T-helper 1 cell treated with Interleukin-12 subunit alpha and Interleukin-12 subunit beta and Interleukin-4 antibody, amounts not matched to agents 30 μg/mL and 1 μg/mL, for 36 hours (primary cell): ENCODE results near the gene SLFN13.
A peak's percentile ranks its signal among the peaks of the same experiment; 100 is the strongest.

Source experiments
- H3K27ac Mint-ChIP-seq: one replicate; pipeline ENCODE4 v1.8.0; 2021; ENCODE audit warnings: mild to moderate bottlenecking, mixed read lengths
- H3K27me3 Mint-ChIP-seq: one replicate; pipeline ENCODE4 v1.8.0; 2021; ENCODE audit warnings: low read depth, mixed read lengths
- H3K36me3 Mint-ChIP-seq: one replicate; pipeline ENCODE4 v1.8.0; 2021; ENCODE audit warnings: low read depth, mixed read lengths
- H3K4me1 Mint-ChIP-seq: one replicate; pipeline ENCODE4 v1.8.0; 2021; ENCODE audit warnings: low read depth, mixed read lengths
- H3K4me3 Mint-ChIP-seq: one replicate; pipeline ENCODE4 v1.8.0; 2021; ENCODE audit warnings: mild to moderate bottlenecking, moderate library complexity, mixed read lengths
- H3K9me3 Mint-ChIP-seq: one replicate; pipeline ENCODE4 v1.8.0; 2021; ENCODE audit warnings: mixed read lengths

SLFN13 gene, protein sequence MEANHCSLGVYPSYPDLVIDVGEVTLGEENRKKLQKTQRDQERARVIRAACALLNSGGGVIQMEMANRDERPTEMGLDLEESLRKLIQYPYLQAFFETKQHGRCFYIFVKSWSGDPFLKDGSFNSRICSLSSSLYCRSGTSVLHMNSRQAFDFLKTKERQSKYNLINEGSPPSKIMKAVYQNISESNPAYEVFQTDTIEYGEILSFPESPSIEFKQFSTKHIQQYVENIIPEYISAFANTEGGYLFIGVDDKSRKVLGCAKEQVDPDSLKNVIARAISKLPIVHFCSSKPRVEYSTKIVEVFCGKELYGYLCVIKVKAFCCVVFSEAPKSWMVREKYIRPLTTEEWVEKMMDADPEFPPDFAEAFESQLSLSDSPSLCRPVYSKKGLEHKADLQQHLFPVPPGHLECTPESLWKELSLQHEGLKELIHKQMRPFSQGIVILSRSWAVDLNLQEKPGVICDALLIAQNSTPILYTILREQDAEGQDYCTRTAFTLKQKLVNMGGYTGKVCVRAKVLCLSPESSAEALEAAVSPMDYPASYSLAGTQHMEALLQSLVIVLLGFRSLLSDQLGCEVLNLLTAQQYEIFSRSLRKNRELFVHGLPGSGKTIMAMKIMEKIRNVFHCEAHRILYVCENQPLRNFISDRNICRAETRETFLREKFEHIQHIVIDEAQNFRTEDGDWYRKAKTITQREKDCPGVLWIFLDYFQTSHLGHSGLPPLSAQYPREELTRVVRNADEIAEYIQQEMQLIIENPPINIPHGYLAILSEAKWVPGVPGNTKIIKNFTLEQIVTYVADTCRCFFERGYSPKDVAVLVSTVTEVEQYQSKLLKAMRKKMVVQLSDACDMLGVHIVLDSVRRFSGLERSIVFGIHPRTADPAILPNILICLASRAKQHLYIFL

DNA sequence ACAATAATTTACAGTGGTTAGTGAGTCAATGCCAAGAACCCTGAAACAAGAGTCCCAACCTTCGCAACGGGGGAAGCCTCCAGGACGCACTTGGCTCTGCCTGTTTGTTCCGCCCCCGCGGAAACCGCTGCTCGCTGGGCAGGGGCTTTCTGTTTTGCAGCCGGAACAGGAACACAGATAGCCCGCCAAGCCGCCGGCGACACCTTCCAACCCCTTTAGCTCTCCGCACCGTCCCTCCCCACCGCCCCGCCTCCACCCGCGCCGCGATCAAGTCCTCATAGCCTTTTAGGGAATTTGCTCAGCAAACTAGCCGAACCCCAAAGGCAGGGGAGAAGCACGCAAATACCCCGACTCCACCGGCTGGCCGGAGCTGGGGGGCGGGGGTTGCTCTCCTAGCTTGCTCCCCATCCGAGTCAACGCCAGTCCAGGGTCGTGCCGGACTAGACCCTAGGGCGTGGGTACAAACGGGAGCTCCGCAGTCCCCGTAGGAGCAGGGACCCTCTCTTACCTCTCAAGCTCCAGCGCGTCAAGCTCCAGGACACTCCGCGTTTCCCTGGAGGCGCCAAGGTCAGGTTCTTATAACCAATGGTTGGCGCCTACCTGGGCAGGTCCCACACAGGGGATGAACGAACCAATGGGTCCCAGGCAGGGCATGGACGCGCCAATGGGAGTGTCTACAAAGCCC lies at the start of gene SLFN13:
Gene SLFN13 (minus strand): TSS at position 553 of the 685 bp plus-strand sequence. CDS start 3,086 bp downstream, outside the sequence.
- H3K27me3 Mint-ChIP-seq = no peaks in the 10 kb centered on the region
- H3K9me3 Mint-ChIP-seq = no peaks in the 10 kb centered on the region
- H3K36me3 Mint-ChIP-seq = peaks cover 37% of the 10 kb centered on the region
- H3K4me1 Mint-ChIP-seq = peaks cover 21% of the 10 kb centered on the region
- H3K4me3 Mint-ChIP-seq = peak within 1 kb of the TSS; percentile 71
- H3K27ac Mint-ChIP-seq = peak within 1 kb of the TSS; percentile 74

DNA sequence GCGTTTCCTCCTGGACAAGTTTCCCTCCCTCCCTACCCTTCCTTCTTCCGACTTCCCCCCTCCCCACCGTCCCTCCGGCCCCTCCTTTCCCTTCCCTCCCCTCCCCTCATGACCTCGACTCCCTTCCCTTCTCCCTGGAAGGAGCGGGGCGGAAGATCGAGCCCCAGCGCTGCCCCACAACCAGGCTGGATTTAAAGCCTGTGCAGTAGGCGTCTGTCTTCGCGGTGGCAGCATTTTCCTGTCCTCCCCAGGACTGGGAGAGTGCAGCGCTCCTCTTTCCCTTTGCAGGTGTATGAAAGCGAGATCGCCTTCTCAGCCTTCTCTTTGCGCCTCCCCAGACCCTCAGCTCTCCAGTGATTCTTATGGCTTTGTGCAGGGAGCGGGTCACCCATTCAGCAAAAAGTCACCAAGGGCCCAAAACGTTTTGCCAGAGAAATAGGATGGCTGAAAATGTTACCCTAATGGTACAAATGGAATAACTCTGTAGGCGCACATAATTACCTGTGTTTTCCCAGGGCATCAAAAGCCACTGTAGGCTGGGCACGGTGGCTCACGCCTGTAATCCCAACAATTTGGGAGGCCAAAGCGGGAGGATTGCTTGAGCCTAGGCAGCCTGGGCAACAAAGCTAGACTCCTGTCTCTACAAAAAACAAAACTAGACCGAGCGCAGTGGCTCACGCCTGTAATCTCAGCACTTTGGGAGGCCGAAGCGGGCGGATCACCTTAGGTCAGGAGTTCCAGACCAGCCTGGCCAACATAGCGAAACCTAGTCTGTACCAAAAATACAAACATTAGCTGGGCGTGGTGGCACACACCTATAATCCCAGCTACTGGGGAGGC lies 48.1 kb upstream of the SLFN13 start:
- no peak overlapping the region for H3K4me3 Mint-ChIP-seq
- peaks cover 52% of the 10 kb centered on the region for H3K4me1 Mint-ChIP-seq
- H3K27ac Mint-ChIP-seq = peak overlapping the region; percentile 43
- no peaks in the 10 kb centered on the region for H3K27me3 Mint-ChIP-seq
- no peaks in the 10 kb centered on the region for H3K9me3 Mint-ChIP-seq
- peaks cover 51% of the 10 kb centered on the region for H3K36me3 Mint-ChIP-seq

DNA sequence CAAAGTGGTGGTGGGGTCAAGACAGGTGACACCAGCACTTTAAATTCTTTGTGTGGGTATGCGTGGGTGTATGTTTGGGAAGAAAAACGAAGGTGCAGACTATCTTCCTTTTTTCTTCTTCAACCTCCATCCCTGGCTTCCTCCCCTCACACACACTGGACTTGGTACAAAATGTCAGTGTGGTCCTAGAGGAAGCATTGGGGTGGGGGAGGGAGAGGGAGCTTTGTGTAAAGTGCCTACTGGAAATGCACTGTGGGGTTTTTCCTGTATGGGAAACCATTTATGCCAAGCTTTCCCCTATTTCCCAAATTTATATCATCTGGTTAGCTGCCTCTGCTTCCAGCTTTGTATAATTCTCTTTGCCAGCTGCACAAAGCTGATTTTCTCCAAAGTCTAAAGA lies 44.5 kb upstream of the SLFN13 start:
- Mint-ChIP-seq H3K9me3 (no peaks in the 10 kb centered on the region), H3K27ac (no peak overlapping the region), H3K36me3 (peaks cover 56% of the 10 kb centered on the region), H3K4me3 (no peak overlapping the region), H3K4me1 (peaks cover 57% of the 10 kb centered on the region), H3K27me3 (no peaks in the 10 kb centered on the region)

DNA sequence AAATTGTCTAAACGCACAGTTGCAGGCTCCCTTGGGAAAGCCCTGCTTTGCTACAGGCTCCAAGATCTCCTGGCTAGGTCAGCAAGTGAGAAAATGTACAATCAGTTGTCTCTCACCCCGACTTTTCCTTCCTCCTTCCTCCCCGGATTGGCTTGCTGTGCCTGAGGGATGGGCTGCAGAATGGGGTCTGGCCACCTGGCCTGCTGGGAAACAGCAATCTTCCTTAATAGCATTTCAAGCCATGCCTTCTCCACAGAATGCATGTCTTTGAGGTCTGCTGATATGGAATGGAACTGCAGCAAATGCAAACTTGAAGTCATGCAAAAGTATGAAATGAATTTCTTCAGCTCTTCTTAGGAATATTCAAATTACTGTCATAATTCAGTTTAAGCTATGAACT lies 42.9 kb upstream of the SLFN13 start:
- peaks cover 64% of the 10 kb centered on the region for H3K4me1 Mint-ChIP-seq

DNA sequence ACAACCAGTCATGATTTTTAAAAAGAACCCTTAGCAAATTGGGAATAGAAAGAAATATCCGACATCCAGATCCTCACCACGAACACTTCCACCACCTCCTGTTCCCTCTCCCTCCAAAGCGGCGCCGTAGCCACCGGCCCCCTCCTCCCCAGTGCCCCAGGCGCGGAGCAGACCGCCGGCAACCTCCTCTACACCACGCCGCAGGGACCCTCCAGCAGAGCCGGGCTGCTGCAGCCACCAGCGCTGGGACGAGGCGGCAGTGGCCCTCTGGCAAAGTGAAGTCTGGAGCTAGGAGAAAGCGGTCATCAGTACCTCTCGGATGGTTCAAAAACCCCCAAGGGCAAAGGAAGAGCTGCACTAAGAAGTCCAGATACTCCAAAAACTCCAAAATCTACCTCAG lies 41.4 kb upstream of the SLFN13 start:
- Mint-ChIP-seq H3K27me3 (no peaks in the 10 kb centered on the region), H3K4me1 (peaks cover 63% of the 10 kb centered on the region), H3K9me3 (no peaks in the 10 kb centered on the region), H3K4me3 (no peak overlapping the region), H3K36me3 (peaks cover 66% of the 10 kb centered on the region), H3K27ac (no peak overlapping the region)

More for the DNA sequence above, 42.9 kb upstream of the SLFN13 start:
- H3K36me3 Mint-ChIP-seq = peaks cover 53% of the 10 kb centered on the region
- H3K9me3 Mint-ChIP-seq = no peaks in the 10 kb centered on the region
- H3K27me3 Mint-ChIP-seq = no peaks in the 10 kb centered on the region
- no peak overlapping the region for H3K4me3 Mint-ChIP-seq
- no peak overlapping the region for H3K27ac Mint-ChIP-seq

DNA sequence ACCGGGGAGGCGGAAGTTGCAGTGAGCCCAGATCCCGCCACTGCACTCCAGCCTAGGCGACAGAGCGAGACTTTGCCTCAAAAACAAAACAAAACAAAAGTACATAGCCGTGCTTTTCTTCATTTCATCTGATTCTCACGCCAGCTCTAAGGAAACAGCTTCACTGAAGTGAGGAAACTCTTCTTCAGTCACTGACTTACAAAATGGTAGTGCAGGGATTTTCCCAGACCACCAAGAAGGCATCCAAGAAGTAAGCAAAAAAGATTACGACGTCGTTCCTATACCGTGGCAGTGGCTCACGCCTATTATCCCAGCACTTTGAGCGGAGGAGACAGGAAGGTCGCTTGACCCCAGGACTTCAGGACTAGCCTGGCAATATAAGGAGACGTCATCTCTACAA lies 40.4 kb upstream of the SLFN13 start:
- Mint-ChIP-seq H3K36me3 (peaks cover 73% of the 10 kb centered on the region), H3K27me3 (no peaks in the 10 kb centered on the region), H3K4me1 (peaks cover 62% of the 10 kb centered on the region), H3K27ac (peak overlapping the region; percentile 18), H3K4me3 (peak overlapping the region; percentile 25), H3K9me3 (no peaks in the 10 kb centered on the region)

DNA sequence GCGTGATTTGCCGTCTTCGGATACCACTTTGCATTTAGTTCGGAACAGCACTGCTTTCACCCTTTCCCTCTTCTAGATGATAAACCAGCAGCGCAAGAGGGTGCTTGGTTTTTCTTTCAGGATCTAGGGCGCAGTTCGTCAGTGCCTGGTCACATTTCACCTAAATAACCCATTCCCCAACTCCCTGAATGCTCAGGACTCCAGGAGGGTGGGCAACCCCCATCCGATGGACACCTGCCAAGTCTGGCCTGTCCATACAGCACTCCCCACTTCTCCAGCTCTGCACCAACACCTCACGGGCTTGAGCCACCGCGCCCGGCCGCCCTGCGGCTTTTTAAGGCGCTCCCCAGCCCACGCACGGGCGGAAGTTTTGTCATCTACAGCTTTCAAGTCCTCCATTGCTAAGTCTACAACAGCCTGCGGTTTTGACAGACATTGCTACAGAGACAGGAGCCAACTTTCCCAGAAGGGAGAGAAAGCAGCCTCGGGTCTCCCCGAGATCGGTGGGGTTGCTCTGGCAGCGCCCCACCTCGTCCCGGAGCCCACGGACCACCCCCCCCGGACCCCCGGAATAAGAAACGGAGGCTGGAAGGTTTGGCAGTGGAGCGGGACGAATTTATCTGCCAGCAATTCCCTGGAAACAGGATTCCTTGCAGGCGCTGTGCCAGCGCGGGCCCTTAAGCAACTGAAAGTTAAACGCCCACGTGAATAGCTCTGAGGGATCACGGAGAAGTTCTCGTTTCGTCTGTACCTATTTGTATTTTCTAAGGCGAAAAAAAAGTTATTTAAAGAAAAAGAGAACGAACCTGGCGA lies 38.6 kb upstream of the SLFN13 start:
- Mint-ChIP-seq H3K4me3 (peak overlapping the region; percentile 83), H3K36me3 (peaks cover 75% of the 10 kb centered on the region), H3K27ac (peak overlapping the region; percentile 86), H3K27me3 (no peaks in the 10 kb centered on the region), H3K4me1 (peaks cover 51% of the 10 kb centered on the region), H3K9me3 (no peaks in the 10 kb centered on the region)

DNA sequence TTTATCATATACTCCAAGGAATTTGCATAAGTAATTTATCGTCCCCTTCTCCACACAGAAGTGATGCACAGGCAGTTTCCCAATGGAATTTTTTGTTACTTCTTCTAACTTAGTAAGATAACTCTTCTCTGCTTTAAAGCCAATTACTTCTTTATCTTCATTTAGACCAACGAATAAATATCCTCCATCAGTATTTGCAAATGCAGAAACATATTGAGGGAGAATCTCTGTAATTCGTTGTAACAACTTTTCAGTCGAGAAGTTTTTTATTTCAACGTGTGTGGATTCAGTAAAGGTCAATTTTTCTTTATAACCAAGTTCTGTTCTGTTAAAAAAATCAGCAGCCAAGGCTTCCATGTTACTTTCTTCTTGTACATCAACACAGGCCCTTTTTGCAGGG lies 30.7 kb upstream of the SLFN13 start:
- Mint-ChIP-seq H3K27me3 (no peaks in the 10 kb centered on the region), H3K27ac (no peak overlapping the region), H3K4me3 (no peak overlapping the region), H3K36me3 (peaks cover 76% of the 10 kb centered on the region), H3K9me3 (peaks cover 3% of the 10 kb centered on the region), H3K4me1 (peaks cover 22% of the 10 kb centered on the region)

DNA sequence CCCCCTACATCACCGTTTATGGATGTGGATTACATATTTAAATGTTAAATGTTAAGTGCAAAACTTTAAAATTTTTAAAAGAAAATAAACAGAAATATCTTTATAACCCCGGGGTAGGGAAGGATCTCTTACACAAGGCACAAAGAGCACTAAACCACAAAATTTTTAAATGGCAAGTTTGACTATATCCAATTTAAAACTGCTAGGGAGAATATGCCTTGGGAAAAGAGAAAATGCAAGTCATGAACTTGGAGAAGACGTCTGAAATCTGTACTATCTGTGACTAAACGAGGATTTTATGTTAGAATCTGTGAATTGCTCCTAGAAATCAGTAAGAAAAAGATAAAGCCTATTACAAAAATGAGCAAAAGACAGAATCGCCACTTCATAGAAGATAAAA lies 28.7 kb upstream of the SLFN13 start:
- H3K4me3 Mint-ChIP-seq = no peak overlapping the region
- no peaks in the 10 kb centered on the region for H3K27me3 Mint-ChIP-seq
- no peak overlapping the region for H3K27ac Mint-ChIP-seq
- H3K4me1 Mint-ChIP-seq = peaks cover 24% of the 10 kb centered on the region
- peaks cover 13% of the 10 kb centered on the region for H3K9me3 Mint-ChIP-seq
- peaks cover 80% of the 10 kb centered on the region for H3K36me3 Mint-ChIP-seq

DNA sequence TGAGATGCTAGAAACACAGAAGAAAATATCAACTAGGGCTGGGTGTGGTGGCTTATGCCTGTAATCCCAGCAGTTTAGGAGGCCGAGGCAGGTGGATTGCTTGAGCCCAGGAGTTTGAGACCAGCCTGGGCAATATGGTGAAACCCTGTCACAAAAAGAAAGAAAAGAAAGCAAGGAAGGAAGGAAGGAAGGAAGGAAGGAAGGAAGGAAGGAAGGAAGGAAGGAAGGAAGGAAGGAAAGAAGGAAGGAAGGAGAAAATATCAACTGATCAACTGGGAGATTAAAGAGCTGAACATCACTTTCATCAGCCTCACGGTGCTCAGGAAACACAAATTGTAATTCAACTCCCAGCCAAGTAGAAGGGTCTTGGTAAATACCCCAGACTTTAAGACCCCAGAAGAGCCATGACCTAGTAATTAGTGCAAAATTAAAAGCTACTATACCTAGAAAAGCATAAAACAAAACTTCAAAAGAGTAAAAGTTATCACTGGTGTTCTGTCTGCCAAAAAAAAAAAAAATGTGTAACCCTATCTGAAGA lies 27.8 kb upstream of the SLFN13 start:
- Mint-ChIP-seq H3K4me1 (peaks cover 27% of the 10 kb centered on the region), H3K27ac (peak overlapping the region; percentile 34)

DNA sequence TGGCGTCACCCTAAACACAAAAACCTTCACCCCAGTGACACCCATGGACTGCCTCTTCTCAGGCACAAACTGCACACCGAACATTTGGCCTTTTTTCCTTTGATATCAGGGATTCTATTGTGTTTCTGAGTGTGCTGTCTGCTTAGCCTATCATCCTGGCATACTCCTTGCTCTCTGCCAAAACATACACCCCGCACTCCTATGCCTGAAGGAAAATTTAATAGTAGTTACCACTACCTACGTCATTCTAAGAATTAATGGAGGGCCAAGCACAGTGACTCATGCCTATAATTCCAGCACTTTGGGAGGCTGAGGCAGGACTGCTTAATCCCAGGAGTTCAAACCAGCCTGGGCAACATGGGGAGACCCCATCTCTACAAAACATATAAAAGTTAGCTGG lies 19.9 kb upstream of the SLFN13 start:
- Mint-ChIP-seq H3K36me3 (peaks cover 67% of the 10 kb centered on the region), H3K27ac (peak overlapping the region; percentile 74), H3K9me3 (peaks cover 16% of the 10 kb centered on the region), H3K4me1 (peaks cover 49% of the 10 kb centered on the region), H3K4me3 (peak overlapping the region; percentile 40), H3K27me3 (no peaks in the 10 kb centered on the region)

More for the DNA sequence above, 27.8 kb upstream of the SLFN13 start:
- H3K9me3 Mint-ChIP-seq = peaks cover 19% of the 10 kb centered on the region
- no peaks in the 10 kb centered on the region for H3K27me3 Mint-ChIP-seq
- no peak overlapping the region for H3K4me3 Mint-ChIP-seq
- H3K36me3 Mint-ChIP-seq = peaks cover 84% of the 10 kb centered on the region

DNA sequence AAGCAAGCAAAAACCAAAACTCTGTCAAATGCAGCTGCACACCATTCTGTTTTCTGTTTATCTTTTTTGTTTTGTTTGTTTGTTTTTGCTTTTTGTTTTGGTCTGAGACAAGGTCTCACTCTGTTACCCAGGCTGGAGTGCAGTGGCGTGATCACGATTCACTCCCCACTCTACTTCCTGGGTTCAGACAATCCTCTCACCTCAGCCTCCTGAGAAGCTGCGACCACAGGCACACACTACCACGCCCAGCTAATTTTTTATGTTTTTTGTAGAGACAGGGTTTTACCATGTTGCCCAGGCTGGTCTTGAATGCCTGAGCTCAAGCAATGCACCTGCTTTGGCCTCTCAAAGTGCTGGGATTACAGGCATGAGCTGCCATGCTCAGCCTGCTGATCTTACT lies 19.3 kb upstream of the SLFN13 start:
- Mint-ChIP-seq H3K27me3 (no peaks in the 10 kb centered on the region), H3K27ac (peak overlapping the region; percentile 74), H3K4me3 (peak overlapping the region; percentile 40), H3K4me1 (peaks cover 50% of the 10 kb centered on the region), H3K36me3 (peaks cover 65% of the 10 kb centered on the region), H3K9me3 (peaks cover 12% of the 10 kb centered on the region)

DNA sequence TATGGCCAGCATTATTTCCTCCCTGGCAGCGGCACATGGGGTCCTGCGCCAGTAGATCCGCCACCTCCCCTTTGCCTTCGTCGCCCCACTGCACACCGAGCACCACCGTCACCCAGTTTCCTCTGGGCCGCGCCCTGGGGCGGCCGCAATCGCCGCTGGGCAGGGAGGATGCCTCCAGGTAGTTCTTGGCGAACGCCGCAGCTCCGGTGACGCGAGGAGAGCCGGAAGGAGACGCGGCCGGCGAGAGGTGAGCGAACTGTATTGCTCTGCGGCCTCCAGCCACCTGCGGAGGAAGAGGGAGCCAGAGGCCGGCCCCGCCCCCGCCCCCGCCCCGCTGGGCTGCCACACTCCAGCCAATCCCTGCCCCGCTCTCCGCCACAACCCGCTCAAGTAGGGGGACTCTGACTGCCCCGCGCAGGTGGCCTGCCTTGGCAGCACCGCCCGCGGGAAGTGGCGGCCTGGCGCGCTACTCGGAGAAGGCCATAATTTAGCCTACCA lies 11.8 kb upstream of the SLFN13 start:
- Mint-ChIP-seq H3K36me3 (peaks cover 50% of the 10 kb centered on the region), H3K9me3 (no peaks in the 10 kb centered on the region), H3K27me3 (no peaks in the 10 kb centered on the region), H3K4me1 (peaks cover 29% of the 10 kb centered on the region), H3K27ac (peak overlapping the region; percentile 74), H3K4me3 (peak overlapping the region; percentile 81)
